ENCODE data around the gene NT5E.

NT5E gene

DNA sequence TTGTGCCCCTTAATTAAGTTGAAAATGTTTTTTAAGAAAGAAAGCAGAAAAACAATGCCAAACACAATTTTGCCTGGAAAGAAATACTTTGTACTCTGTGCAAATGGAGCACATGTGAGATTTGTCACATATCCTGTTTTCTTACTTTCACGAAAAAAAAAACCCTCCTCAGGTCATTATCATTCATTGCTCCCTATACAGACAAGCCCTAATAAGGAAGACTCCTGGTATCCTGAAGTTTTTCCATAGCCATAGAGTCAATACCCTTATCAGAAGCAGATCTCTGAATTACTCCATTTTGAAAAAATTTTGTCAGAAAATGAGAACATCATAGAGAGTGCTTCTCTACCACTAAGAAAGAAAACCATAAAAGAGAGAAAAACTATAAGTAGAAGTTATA, 14.0 kb upstream of the NT5E start:
- no peak overlapping the region for H4K8ac ChIP-seq (ENCODE audit: low read depth, low read length)
- no CpG with 5 or more reads among the region's 1 CpG for WGBS (ENCODE audit: extremely low coverage, insufficient coverage, insufficient read length)
- DNase-seq, result peak in 1 of 2 donors; percentile 73
- no peak overlapping the region for H2BK5ac ChIP-seq (ENCODE audit: low read depth, low read length, poor library complexity)
- H3K14ac ChIP-seq (ENCODE audit: low read length), result no peak overlapping the region
- H3K27ac ChIP-seq (ENCODE audit: low read depth, low read length), result no peak overlapping the region
- H3K4ac ChIP-seq (ENCODE audit: low read depth, low read length), result no peak overlapping the region
- H4K91ac ChIP-seq (ENCODE audit: low read depth, low read length), result no peak overlapping the region
- no peak overlapping the region for H2BK12ac ChIP-seq (ENCODE audit: low read length)
- no peak overlapping the region for H3K4me3 ChIP-seq (ENCODE audit: low read depth, low read length)
- no peak overlapping the region for H2AK5ac ChIP-seq (ENCODE audit: low read length)
- H4K12ac ChIP-seq (ENCODE audit: low read depth, low read length), result no peak overlapping the region
- no peak overlapping the region for H3K4me2 ChIP-seq (ENCODE audit: low read length)
- H3K23ac ChIP-seq (ENCODE audit: low read length), result no peak overlapping the region
- no peaks in the 10 kb centered on the region for H3K79me1 ChIP-seq (ENCODE audit: low read length)
- no peaks in the 10 kb centered on the region for H3K4me1 ChIP-seq (ENCODE audit: control insufficient read depth in 1 of 2, insufficient read depth in 2 of 2, low read length in 2 of 2)
- H2AFZ ChIP-seq (ENCODE audit: insufficient read depth, low read length, poor library complexity), result no peak overlapping the region
- no peaks in the 10 kb centered on the region for H3K9me3 ChIP-seq (ENCODE audit: insufficient read depth, low read depth, low read length)
- no peaks in the 10 kb centered on the region for H3K79me2 ChIP-seq (ENCODE audit: control insufficient read depth, insufficient read depth, low read length, poor library complexity)
- H3K9ac ChIP-seq (ENCODE audit: low read length), result no peak overlapping the region
- no peak overlapping the region for H3K18ac ChIP-seq (ENCODE audit: low read length)
- H3K36me3 ChIP-seq (ENCODE audit: control insufficient read depth in 1 of 2, insufficient read depth in 2 of 2, low read length in 2 of 2), result no peaks in the 10 kb centered on the region
- no peak overlapping the region for H2BK120ac ChIP-seq (ENCODE audit: insufficient read depth, low read length, poor library complexity)
- H3K27me3 ChIP-seq (ENCODE audit: insufficient read depth, low read length), result no peaks in the 10 kb centered on the region

DNA sequence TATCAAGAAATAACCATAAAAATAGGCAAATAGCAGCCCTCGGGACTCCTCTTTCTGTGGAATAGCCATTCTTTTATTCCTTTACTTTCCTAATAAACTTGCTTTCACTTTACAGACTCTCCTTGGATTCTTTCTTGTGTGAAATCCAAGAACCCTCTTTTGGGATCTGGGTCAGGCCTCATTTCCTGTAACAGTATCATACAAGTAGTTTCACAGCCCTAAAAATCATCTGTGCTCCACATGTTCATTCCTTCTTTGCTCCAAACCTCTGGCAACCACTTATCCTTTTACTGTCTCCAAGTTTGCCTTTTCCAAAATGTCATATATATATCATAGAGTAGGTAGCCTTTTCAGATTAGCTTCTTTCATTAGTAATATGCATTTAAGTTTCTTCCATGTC, 13.5 kb upstream of the NT5E start:
- Histone ChIP-seq H3K27ac (ENCODE audit: low read depth, low read length) (no peak overlapping the region), H3K79me2 (ENCODE audit: control insufficient read depth, insufficient read depth, low read length, poor library complexity) (no peaks in the 10 kb centered on the region), H3K14ac (ENCODE audit: low read length) (no peak overlapping the region), H2BK5ac (ENCODE audit: low read depth, low read length, poor library complexity) (no peak overlapping the region), H3K9ac (ENCODE audit: low read length) (no peak overlapping the region), H4K8ac (ENCODE audit: low read depth, low read length) (no peak overlapping the region), H2BK120ac (ENCODE audit: insufficient read depth, low read length, poor library complexity) (no peak overlapping the region), H2BK12ac (ENCODE audit: low read length) (no peak overlapping the region), H3K4me2 (ENCODE audit: low read length) (no peak overlapping the region), H3K23ac (ENCODE audit: low read length) (no peak overlapping the region), H3K27me3 (ENCODE audit: insufficient read depth, low read length) (no peaks in the 10 kb centered on the region), H3K18ac (ENCODE audit: low read length) (no peak overlapping the region), H3K9me3 (ENCODE audit: insufficient read depth, low read depth, low read length) (no peaks in the 10 kb centered on the region), H4K91ac (ENCODE audit: low read depth, low read length) (no peak overlapping the region), H3K4me1 (ENCODE audit: control insufficient read depth in 1 of 2, insufficient read depth in 2 of 2, low read length in 2 of 2) (no peaks in the 10 kb centered on the region), H3K4ac (ENCODE audit: low read depth, low read length) (no peak overlapping the region), H3K79me1 (ENCODE audit: low read length) (no peaks in the 10 kb centered on the region), H2AK5ac (ENCODE audit: low read length) (no peak overlapping the region), H2AFZ (ENCODE audit: insufficient read depth, low read length, poor library complexity) (no peak overlapping the region), H3K4me3 (ENCODE audit: low read depth, low read length) (no peak overlapping the region), H3K36me3 (ENCODE audit: control insufficient read depth in 1 of 2, insufficient read depth in 2 of 2, low read length in 2 of 2) (no peaks in the 10 kb centered on the region), H4K12ac (ENCODE audit: low read depth, low read length) (no peak overlapping the region)
- DNase-seq, result no peak
- WGBS (ENCODE audit: extremely low coverage, insufficient coverage, insufficient read length), result no CpG with 5 or more reads among the region's 1 CpG

DNA sequence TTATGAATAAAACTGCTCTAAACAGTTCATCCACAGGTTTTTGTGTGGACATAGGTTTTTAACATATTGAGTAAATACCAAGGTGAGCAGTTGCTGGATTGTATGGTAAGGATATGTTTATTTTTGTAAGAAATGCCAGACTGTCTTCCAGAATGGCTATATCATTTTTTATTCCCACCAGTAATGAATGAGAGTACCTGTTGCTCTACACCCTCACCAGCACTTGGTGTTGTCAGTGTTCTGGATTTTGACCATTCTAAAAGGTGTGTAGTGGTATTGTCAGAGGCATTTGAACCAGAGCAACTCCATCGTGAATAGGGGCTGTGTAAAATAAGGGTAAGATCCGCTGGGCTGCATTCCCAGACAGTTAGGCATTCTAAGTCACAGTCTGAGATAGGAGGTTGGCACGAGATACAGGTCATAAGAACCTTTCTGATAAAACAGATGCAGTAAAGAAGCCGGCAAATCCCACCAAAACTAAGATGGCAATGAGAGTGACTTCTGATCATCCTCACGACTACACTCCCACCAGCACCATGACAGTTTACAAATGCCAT, 12.9 kb upstream of the NT5E start:
- Histone ChIP-seq H3K18ac (ENCODE audit: low read length) (no peak overlapping the region), H3K4me2 (ENCODE audit: low read length) (no peak overlapping the region), H3K36me3 (ENCODE audit: control insufficient read depth in 1 of 2, insufficient read depth in 2 of 2, low read length in 2 of 2) (no peaks in the 10 kb centered on the region), H3K27me3 (ENCODE audit: insufficient read depth, low read length) (no peaks in the 10 kb centered on the region), H2AK5ac (ENCODE audit: low read length) (no peak overlapping the region), H3K4ac (ENCODE audit: low read depth, low read length) (no peak overlapping the region), H2AFZ (ENCODE audit: insufficient read depth, low read length, poor library complexity) (no peak overlapping the region), H3K79me2 (ENCODE audit: control insufficient read depth, insufficient read depth, low read length, poor library complexity) (no peaks in the 10 kb centered on the region), H3K4me3 (ENCODE audit: low read depth, low read length) (no peak overlapping the region), H3K4me1 (ENCODE audit: control insufficient read depth in 1 of 2, insufficient read depth in 2 of 2, low read length in 2 of 2) (no peaks in the 10 kb centered on the region), H2BK12ac (ENCODE audit: low read length) (no peak overlapping the region), H2BK120ac (ENCODE audit: insufficient read depth, low read length, poor library complexity) (no peak overlapping the region), H3K23ac (ENCODE audit: low read length) (no peak overlapping the region), H4K91ac (ENCODE audit: low read depth, low read length) (no peak overlapping the region), H3K14ac (ENCODE audit: low read length) (no peak overlapping the region), H3K27ac (ENCODE audit: low read depth, low read length) (no peak overlapping the region), H3K79me1 (ENCODE audit: low read length) (no peaks in the 10 kb centered on the region), H3K9ac (ENCODE audit: low read length) (no peak overlapping the region), H4K12ac (ENCODE audit: low read depth, low read length) (no peak overlapping the region), H2BK5ac (ENCODE audit: low read depth, low read length, poor library complexity) (no peak overlapping the region), H4K8ac (ENCODE audit: low read depth, low read length) (no peak overlapping the region), H3K9me3 (ENCODE audit: insufficient read depth, low read depth, low read length) (no peaks in the 10 kb centered on the region)
- peak; percentile 82 to 86 for DNase-seq
- WGBS (ENCODE audit: extremely low coverage, insufficient coverage, insufficient read length), result no CpG with 5 or more reads among the region's 5 CpGs

DNA sequence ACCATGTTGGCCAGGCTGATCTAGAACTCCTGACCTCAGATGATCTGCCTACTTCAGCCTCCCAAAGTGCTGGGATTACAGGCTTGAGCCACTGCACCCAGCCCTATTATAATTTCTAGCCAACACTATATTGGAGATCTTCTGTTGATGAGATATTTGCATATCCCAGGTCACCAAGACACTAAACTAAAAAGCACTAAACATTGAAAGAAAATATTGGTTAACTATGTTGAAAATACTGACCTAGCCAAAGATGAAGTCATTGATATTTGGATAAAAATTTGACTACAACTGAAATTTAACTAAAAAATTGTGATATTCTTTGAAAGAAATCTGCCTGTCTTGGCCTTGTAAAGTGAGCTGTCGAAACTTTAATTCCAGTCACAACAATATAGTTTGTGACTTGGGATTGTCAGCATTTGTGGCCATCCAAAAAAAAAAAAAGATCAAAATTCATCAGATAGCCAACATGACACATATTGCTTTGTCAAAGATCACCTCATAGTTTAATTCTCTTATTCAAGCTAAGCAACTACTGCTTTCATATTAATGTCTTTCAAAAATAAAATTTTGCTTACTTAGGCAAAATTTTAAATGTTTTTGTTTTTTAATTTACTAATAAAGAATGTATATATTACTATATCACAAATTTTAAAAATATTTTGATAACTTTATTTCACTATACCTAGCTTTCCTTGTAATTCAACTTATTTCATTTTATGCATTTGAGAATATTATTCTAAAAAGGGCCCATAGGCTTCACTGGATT, 6.3 kb upstream of the NT5E start:
- no peak overlapping the region for H3K18ac ChIP-seq (ENCODE audit: low read length)
- H2BK120ac ChIP-seq (ENCODE audit: insufficient read depth, low read length, poor library complexity), result no peak overlapping the region
- no peak overlapping the region for H3K14ac ChIP-seq (ENCODE audit: low read length)
- no peaks in the 10 kb centered on the region for H3K4me1 ChIP-seq (ENCODE audit: control insufficient read depth in 1 of 2, insufficient read depth in 2 of 2, low read length in 2 of 2)
- H2AK5ac ChIP-seq (ENCODE audit: low read length), result no peak overlapping the region
- H4K91ac ChIP-seq (ENCODE audit: low read depth, low read length), result no peak overlapping the region
- no peaks in the 10 kb centered on the region for H3K36me3 ChIP-seq (ENCODE audit: control insufficient read depth in 1 of 2, insufficient read depth in 2 of 2, low read length in 2 of 2)
- peaks cover 2% of the 10 kb centered on the region for H3K9me3 ChIP-seq (ENCODE audit: insufficient read depth, low read depth, low read length)
- no peak overlapping the region for H3K23ac ChIP-seq (ENCODE audit: low read length)
- no peaks in the 10 kb centered on the region for H3K79me2 ChIP-seq (ENCODE audit: control insufficient read depth, insufficient read depth, low read length, poor library complexity)
- DNase-seq, result no peak
- no peak overlapping the region for H2BK5ac ChIP-seq (ENCODE audit: low read depth, low read length, poor library complexity)
- H4K8ac ChIP-seq (ENCODE audit: low read depth, low read length), result no peak overlapping the region
- H3K9ac ChIP-seq (ENCODE audit: low read length), result no peak overlapping the region
- no peak overlapping the region for H3K4me2 ChIP-seq (ENCODE audit: low read length)
- no CpG with 5 or more reads among the region's 1 CpG for WGBS (ENCODE audit: extremely low coverage, insufficient coverage, insufficient read length)
- no peak overlapping the region for H3K4ac ChIP-seq (ENCODE audit: low read depth, low read length)
- H4K12ac ChIP-seq (ENCODE audit: low read depth, low read length), result no peak overlapping the region
- H2AFZ ChIP-seq (ENCODE audit: insufficient read depth, low read length, poor library complexity), result no peak overlapping the region
- no peaks in the 10 kb centered on the region for H3K79me1 ChIP-seq (ENCODE audit: low read length)
- peaks cover 10% of the 10 kb centered on the region for H3K27me3 ChIP-seq (ENCODE audit: insufficient read depth, low read length)
- H3K27ac ChIP-seq (ENCODE audit: low read depth, low read length), result no peak overlapping the region
- H2BK12ac ChIP-seq (ENCODE audit: low read length), result no peak overlapping the region
- no peak overlapping the region for H3K4me3 ChIP-seq (ENCODE audit: low read depth, low read length)
